ENCODE results near the gene AMBRA1.

- TF ChIP-seq GLIS3 (CRISPR knock-in tag; IDR thresholded peaks at IDR 0.05): no peak
- no peak for TF ChIP-seq PPARA (CRISPR knock-in tag; IDR thresholded peaks at IDR 0.05; ENCODE audit: borderline replicate concordance)
- no peak for TF ChIP-seq PATZ1 (CRISPR knock-in tag; IDR thresholded peaks at IDR 0.05; ENCODE audit: borderline replicate concordance)
- TF ChIP-seq POU6F1 (CRISPR knock-in tag; IDR thresholded peaks at IDR 0.05; ENCODE audit: borderline replicate concordance, low read depth): no peak
- TF ChIP-seq TSHZ2 (CRISPR knock-in tag; IDR thresholded peaks at IDR 0.05): no peak
Observed at GRCh38 chr11:46526216-46527215, 67.3 kb downstream of the AMBRA1 start.

Measured in SK-N-SH treated with all-trans-retinoic acid at 6 μM for 48 hours (cell line).